HEK293 (cell line): ENCODE data around the gene GMPPB.

Source experiments
- CTCF ChIA-PET: fragments of 350-600 bp; formaldehyde crosslinking; extraction: SDS; loops from one replicate; lab custom pipeline; 2021; ENCODE audit warnings: antibody characterized with exemption; lab: Yijun Ruan, JAX
- POLR2A ChIA-PET: fragments of 300-600 bp; formaldehyde crosslinking; extraction: SDS; loops from one replicate; lab custom pipeline; 2020; ENCODE audit warnings: antibody characterized with exemption, inconsistent platforms; lab: Yijun Ruan, JAX
- H3K27ac ChIP-seq: fragments of 200-500 bp; sonication (Bioruptor generic); 2 replicates; pipeline ENCODE4 v1.5.1; 2014; ENCODE audit warnings: low read depth, low read length, control low read depth, inconsistent platforms; ENCODE audit errors: extremely low read depth
- H3K36me3 ChIP-seq, 2 experiments: fragments of 200-500 bp in 1 of 2; sonication (Bioruptor generic) in 1 of 2; 1 replicate in 1 of 2; 2 replicates in 1 of 2; pipeline ENCODE4 v1.5.1; 2014 to 2017; ENCODE audit warnings: inconsistent platforms in 2 of 2, low read length in 2 of 2; ENCODE audit not compliant: control insufficient read depth in 2 of 2, insufficient read depth in 1 of 2
- H3K4me1 ChIP-seq: fragments of 200-500 bp; sonication (Bioruptor generic); 2 replicates; pipeline ENCODE4 v1.5.1; 2014; ENCODE audit warnings: mild to moderate bottlenecking, low read length, inconsistent platforms; ENCODE audit not compliant: control insufficient read depth, insufficient read depth
- H3K4me3 ChIP-seq: 2 replicates; pipeline ENCODE4 v1.5.1; 2011; ENCODE audit warnings: low read depth, mild to moderate bottlenecking, control low read depth, low read length, moderate library complexity
- H3K9me3 ChIP-seq: fragments of 200-500 bp; sonication (Bioruptor generic); 2 replicates; pipeline ENCODE4 v1.5.1; 2014; ENCODE audit warnings: low read depth, low read length, inconsistent platforms; ENCODE audit not compliant: control insufficient read depth, insufficient read depth
- HOXA7 ChIP-seq: sonication (generic); formaldehyde crosslinking; IDR thresholded peaks from 2 replicates; pipeline ENCODE4 v1.8.1; 2022; ENCODE audit warnings: missing genetic modification reagents, borderline replicate concordance
- MYNN ChIP-seq: fragments of 450-650 bp; formaldehyde crosslinking; IDR thresholded peaks from 2 replicates; pipeline ENCODE4 v1.5.1; 2016; ENCODE audit warnings: missing biosample characterization, missing genetic modification characterization, borderline replicate concordance
- SETDB1 ChIP-seq: IDR thresholded peaks from one replicate; pipeline ENCODE4 v1.6.1; 2017; ENCODE audit warnings: mild to moderate bottlenecking, low read length, moderate library complexity, mixed read lengths; ENCODE audit not compliant: insufficient read length
- SP3 ChIP-seq: fragments of 450-650 bp; formaldehyde crosslinking; IDR thresholded peaks from 2 replicates; pipeline ENCODE4 v1.5.1; 2016; ENCODE audit warnings: missing biosample characterization, missing genetic modification characterization
- TCF7L2 ChIP-seq: IDR thresholded peaks from 2 replicates; pipeline ENCODE4 v1.6.1; 2011; ENCODE audit warnings: low read depth, mild to moderate bottlenecking, inconsistent platforms, low read length, moderate library complexity, borderline replicate concordance
- ZBTB48 ChIP-seq: fragments of 450-650 bp; formaldehyde crosslinking; IDR thresholded peaks from 2 replicates; pipeline ENCODE4 v1.5.1; 2016; ENCODE audit warnings: missing biosample characterization, missing genetic modification characterization
- ZBTB49 ChIP-seq: fragments of 450-650 bp; formaldehyde crosslinking; IDR thresholded peaks from 2 replicates; pipeline ENCODE4 v1.5.1; 2016; ENCODE audit warnings: missing biosample characterization, missing genetic modification characterization, low read depth
- ZFP3 ChIP-seq: fragments of 450-650 bp; formaldehyde crosslinking; IDR thresholded peaks from 2 replicates; pipeline ENCODE4 v1.5.1; 2016; ENCODE audit warnings: low read depth, missing biosample characterization, missing genetic modification characterization
- ZNF121 ChIP-seq: fragments of 450-650 bp; formaldehyde crosslinking; IDR thresholded peaks from 2 replicates; pipeline ENCODE4 v1.5.1; 2016; ENCODE audit warnings: missing biosample characterization, missing genetic modification characterization
- ZNF140 ChIP-seq: fragments of 450-650 bp; formaldehyde crosslinking; IDR thresholded peaks from 2 replicates; pipeline ENCODE4 v1.5.1; 2016; ENCODE audit warnings: missing biosample characterization, missing genetic modification characterization
- ZNF16 ChIP-seq: fragments of 450-650 bp; formaldehyde crosslinking; IDR thresholded peaks from 2 replicates; pipeline ENCODE4 v1.5.1; 2016; ENCODE audit warnings: low read depth, missing biosample characterization, missing genetic modification characterization
- ZNF202 ChIP-seq: fragments of 450-650 bp; formaldehyde crosslinking; IDR thresholded peaks from 2 replicates; pipeline ENCODE4 v1.5.1; 2016; ENCODE audit warnings: missing biosample characterization, missing genetic modification characterization, borderline replicate concordance
- ZNF23 ChIP-seq: fragments of 450-650 bp; formaldehyde crosslinking; IDR thresholded peaks from 2 replicates; pipeline ENCODE4 v1.5.1; 2016; ENCODE audit warnings: missing biosample characterization, missing genetic modification characterization, borderline replicate concordance
- ZNF37A ChIP-seq: fragments of 450-650 bp; IDR thresholded peaks from 2 replicates; pipeline ENCODE4 v1.5.1; 2018; ENCODE audit warnings: missing biosample characterization, missing genetic modification characterization
- ZNF473 ChIP-seq: fragments of 450-650 bp; formaldehyde crosslinking; IDR thresholded peaks from 2 replicates; pipeline ENCODE4 v1.5.1; 2017; ENCODE audit warnings: missing biosample characterization, missing genetic modification characterization
- ZNF530 ChIP-seq: fragments of 450-650 bp; formaldehyde crosslinking; IDR thresholded peaks from 2 replicates; pipeline ENCODE4 v1.5.1; 2016; ENCODE audit warnings: low read depth, missing biosample characterization, missing genetic modification characterization
- ZNF585B ChIP-seq: fragments of 450-650 bp; formaldehyde crosslinking; IDR thresholded peaks from 2 replicates; pipeline ENCODE4 v1.5.1; 2016; ENCODE audit warnings: missing biosample characterization, missing genetic modification characterization
- ZNF596 ChIP-seq: fragments of 450-650 bp; IDR thresholded peaks from 2 replicates; pipeline ENCODE4 v1.5.0; 2018; ENCODE audit warnings: missing biosample characterization, mild to moderate bottlenecking, missing genetic modification characterization, moderate library complexity
- ZNF660 ChIP-seq: fragments of 450-650 bp; IDR thresholded peaks from 2 replicates; pipeline ENCODE4 v1.5.1; 2018; ENCODE audit warnings: missing biosample characterization, mild to moderate bottlenecking, missing genetic modification characterization
- ZNF670 ChIP-seq: fragments of 450-650 bp; formaldehyde crosslinking; IDR thresholded peaks from 2 replicates; pipeline ENCODE4 v1.5.1; 2016; ENCODE audit warnings: missing biosample characterization, missing genetic modification characterization, low read depth
- ZNF704 ChIP-seq: fragments of 450-650 bp; formaldehyde crosslinking; IDR thresholded peaks from 2 replicates; pipeline ENCODE4 v1.5.1; 2016; ENCODE audit warnings: missing biosample characterization, missing genetic modification characterization
- ZNF76 ChIP-seq: fragments of 450-650 bp; formaldehyde crosslinking; IDR thresholded peaks from 2 replicates; pipeline ENCODE4; 2016; ENCODE audit warnings: low read depth, missing biosample characterization, missing genetic modification characterization, borderline replicate concordance
- ZSCAN23 ChIP-seq: fragments of 450-650 bp; formaldehyde crosslinking; IDR thresholded peaks from 2 replicates; pipeline ENCODE4 v1.5.1; 2016; ENCODE audit warnings: missing biosample characterization, missing genetic modification characterization
- TF ChIP-seq, protein P1 (sequence below): fragments of 450-650 bp; formaldehyde crosslinking; IDR thresholded peaks from 2 replicates; pipeline ENCODE4 v1.5.1; 2016; ENCODE audit warnings: missing biosample characterization, missing genetic modification characterization
- TF ChIP-seq, protein P2 (sequence below): fragments of 450-650 bp; formaldehyde crosslinking; IDR thresholded peaks from 2 replicates; pipeline ENCODE4 v1.5.1; 2016; ENCODE audit warnings: missing biosample characterization, missing genetic modification characterization
- TF ChIP-seq, protein P3 (sequence below): sonication (generic); formaldehyde crosslinking; IDR thresholded peaks from 2 replicates; pipeline ENCODE4 v1.8.1; 2022; ENCODE audit warnings: mild to moderate bottlenecking, moderate library complexity, missing genetic modification reagents

The GMPPB gene

GRCh38 chr3:49711489-49711888 lies 12.3 kb downstream of the GMPPB start (continued):
- TF ChIP-seq, protein P1, sequence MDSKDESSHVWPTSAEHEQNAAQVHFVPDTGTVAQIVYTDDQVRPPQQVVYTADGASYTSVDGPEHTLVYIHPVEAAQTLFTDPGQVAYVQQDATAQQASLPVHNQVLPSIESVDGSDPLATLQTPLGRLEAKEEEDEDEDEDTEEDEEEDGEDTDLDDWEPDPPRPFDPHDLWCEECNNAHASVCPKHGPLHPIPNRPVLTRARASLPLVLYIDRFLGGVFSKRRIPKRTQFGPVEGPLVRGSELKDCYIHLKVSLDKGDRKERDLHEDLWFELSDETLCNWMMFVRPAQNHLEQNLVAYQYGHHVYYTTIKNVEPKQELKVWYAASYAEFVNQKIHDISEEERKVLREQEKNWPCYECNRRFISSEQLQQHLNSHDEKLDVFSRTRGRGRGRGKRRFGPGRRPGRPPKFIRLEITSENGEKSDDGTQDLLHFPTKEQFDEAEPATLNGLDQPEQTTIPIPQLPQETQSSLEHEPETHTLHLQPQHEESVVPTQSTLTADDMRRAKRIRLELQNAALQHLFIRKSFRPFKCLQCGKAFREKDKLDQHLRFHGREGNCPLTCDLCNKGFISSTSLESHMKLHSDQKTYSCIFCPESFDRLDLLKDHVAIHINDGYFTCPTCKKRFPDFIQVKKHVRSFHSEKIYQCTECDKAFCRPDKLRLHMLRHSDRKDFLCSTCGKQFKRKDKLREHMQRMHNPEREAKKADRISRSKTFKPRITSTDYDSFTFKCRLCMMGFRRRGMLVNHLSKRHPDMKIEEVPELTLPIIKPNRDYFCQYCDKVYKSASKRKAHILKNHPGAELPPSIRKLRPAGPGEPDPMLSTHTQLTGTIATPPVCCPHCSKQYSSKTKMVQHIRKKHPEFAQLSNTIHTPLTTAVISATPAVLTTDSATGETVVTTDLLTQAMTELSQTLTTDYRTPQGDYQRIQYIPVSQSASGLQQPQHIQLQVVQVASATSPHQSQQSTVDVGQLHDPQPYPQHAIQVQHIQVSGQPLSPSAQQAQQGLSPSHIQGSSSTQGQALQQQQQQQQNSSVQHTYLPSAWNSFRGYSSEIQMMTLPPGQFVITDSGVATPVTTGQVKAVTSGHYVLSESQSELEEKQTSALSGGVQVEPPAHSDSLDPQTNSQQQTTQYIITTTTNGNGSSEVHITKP (tag by site-specific recombination), result no peak
- no peak for TF ChIP-seq ZNF473
- no peak for TF ChIP-seq ZNF16 (tag by site-specific recombination)
- TF ChIP-seq ZFP3, result no peak
- no peak for TF ChIP-seq MYNN
- TF ChIP-seq ZNF76, result no peak
- TF ChIP-seq ZBTB48, result no peak
- TF ChIP-seq, protein P2, sequence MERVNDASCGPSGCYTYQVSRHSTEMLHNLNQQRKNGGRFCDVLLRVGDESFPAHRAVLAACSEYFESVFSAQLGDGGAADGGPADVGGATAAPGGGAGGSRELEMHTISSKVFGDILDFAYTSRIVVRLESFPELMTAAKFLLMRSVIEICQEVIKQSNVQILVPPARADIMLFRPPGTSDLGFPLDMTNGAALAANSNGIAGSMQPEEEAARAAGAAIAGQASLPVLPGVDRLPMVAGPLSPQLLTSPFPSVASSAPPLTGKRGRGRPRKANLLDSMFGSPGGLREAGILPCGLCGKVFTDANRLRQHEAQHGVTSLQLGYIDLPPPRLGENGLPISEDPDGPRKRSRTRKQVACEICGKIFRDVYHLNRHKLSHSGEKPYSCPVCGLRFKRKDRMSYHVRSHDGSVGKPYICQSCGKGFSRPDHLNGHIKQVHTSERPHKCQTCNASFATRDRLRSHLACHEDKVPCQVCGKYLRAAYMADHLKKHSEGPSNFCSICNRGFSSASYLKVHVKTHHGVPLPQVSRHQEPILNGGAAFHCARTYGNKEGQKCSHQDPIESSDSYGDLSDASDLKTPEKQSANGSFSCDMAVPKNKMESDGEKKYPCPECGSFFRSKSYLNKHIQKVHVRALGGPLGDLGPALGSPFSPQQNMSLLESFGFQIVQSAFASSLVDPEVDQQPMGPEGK (tag by site-specific recombination), result no peak
- no peak for TF ChIP-seq ZNF704 (tag by site-specific recombination)
- TF ChIP-seq ZBTB49 (tag by site-specific recombination), result no peak
- TF ChIP-seq ZNF660 (tag by site-specific recombination), result no peak

DNA sequence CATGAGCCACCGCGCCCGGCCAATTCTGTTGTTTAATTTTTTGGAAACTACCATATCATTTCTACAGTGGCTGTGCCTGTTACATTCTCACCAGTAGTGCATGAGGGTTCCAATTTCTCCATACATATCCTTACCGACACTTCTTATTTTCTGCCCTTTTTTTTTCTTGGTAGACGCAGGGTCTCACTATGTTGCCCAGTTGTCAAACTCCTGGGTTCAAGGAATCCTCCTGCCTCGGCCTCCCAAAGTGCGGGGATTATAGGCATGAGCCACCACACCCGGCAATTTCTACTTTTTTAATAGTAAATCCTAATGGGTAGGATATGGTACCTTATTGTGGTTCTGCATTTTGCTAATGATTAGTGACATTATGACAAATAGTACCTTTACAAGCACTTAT lies 13.9 kb downstream of the GMPPB start:
- Histone ChIP-seq H3K4me1 (no peaks in the 10 kb centered on the region), H3K36me3 (peaks cover 0 to 52% of the 10 kb centered on the region in 2 experiments; a peak in 2 of 3 replicates), H3K9me3 (no peaks in the 10 kb centered on the region), H3K4me3 (no peak overlapping the region), H3K27ac (no peak overlapping the region)
- TF ChIP-seq ZNF121 (tag by site-specific recombination), result 0 out of 2 replicates have a peak, but pooled peaks have one; percentile 26
- no peak for TF ChIP-seq HOXA7 (CRISPR knock-in tag)
- POLR2A ChIA-PET, result no interaction called here
- CTCF ChIA-PET, result no interaction called here

- no peak overlapping the region for H3K27ac ChIP-seq
- ChIA-PET CTCF (interaction anchor here (0.6 kb wide), 1 partner anchor 11 kb away, joined by 3 read pairs; no protein-coding TSS in a partner anchor), POLR2A (no interaction called here)
- H3K36me3 ChIP-seq, result peaks cover 0 to 56% of the 10 kb centered on the region in 2 experiments; a peak in 2 of 3 replicates
- H3K4me3 ChIP-seq, result no peak overlapping the region
- H3K4me1 ChIP-seq, result no peaks in the 10 kb centered on the region
- H3K9me3 ChIP-seq, result no peaks in the 10 kb centered on the region
- TF ChIP-seq ZNF670 (tag by site-specific recombination) (no peak), TCF7L2 (no peak), ZNF140 (no peak), ZNF37A (tag by site-specific recombination) (no peak), ZNF596 (tag by site-specific recombination) (no peak), ZNF530 (tag by site-specific recombination) (no peak), SETDB1 (no peak), ZNF202 (no peak), SP3 (tag by site-specific recombination) (no peak), ZSCAN23 (tag by site-specific recombination) (no peak), ZNF23 (tag by site-specific recombination) (no peak), ZNF585B (tag by site-specific recombination) (no peak)
- TF ChIP-seq, protein P3, sequence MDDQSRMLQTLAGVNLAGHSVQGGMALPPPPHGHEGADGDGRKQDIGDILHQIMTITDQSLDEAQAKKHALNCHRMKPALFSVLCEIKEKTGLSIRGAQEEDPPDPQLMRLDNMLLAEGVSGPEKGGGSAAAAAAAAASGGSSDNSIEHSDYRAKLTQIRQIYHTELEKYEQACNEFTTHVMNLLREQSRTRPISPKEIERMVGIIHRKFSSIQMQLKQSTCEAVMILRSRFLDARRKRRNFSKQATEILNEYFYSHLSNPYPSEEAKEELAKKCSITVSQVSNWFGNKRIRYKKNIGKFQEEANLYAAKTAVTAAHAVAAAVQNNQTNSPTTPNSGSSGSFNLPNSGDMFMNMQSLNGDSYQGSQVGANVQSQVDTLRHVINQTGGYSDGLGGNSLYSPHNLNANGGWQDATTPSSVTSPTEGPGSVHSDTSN (CRISPR knock-in tag), result no peak
Measured at GRCh38 chr3:49707113-49707480, 16.7 kb downstream of the GMPPB start.
